ENCODE results near the gene STOM.

STOM gene

GRCh38 chr9:121348221-121348620 lies 21.8 kb downstream of the STOM start:
- DNase-seq (ENCODE audit: low read depth), result no peak

GRCh38 chr9:121345070-121345469 lies 25.0 kb downstream of the STOM start:
- DNase-seq (ENCODE audit: low read depth), result no peak

GRCh38 chr9:121344184-121344583 lies 25.9 kb downstream of the STOM start:
- DNase-seq (ENCODE audit: low read depth), result no peak

GRCh38 chr9:121340676-121341392 lies 29.2 kb downstream of the STOM start:
- no peak for DNase-seq (ENCODE audit: low read depth)

GRCh38 chr9:121339437-121339836 lies 30.6 kb downstream of the STOM start:
- no peak for DNase-seq (ENCODE audit: low read depth)

GRCh38 chr9:121336665-121337064 lies 33.4 kb downstream of the STOM start:
- no peak for DNase-seq (ENCODE audit: low read depth)

- no peak for DNase-seq (ENCODE audit: low read depth)
Measured at GRCh38 chr9:121333950-121334773, 35.9 kb downstream of the STOM start.

- DNase-seq (ENCODE audit: low read depth), result no peak
Measured at GRCh38 chr9:121331992-121332685, 37.9 kb downstream of the STOM start.

- DNase-seq (ENCODE audit: low read depth), result no peak
Measured at GRCh38 chr9:121331549-121331948, 38.5 kb downstream of the STOM start.

- no peak for DNase-seq (ENCODE audit: low read depth)
Measured at GRCh38 chr9:121328876-121329681, 41.0 kb downstream of the STOM start.

- no peak for DNase-seq (ENCODE audit: low read depth)
Measured at GRCh38 chr9:121328476-121328875, 41.6 kb downstream of the STOM start.

- DNase-seq (ENCODE audit: low read depth), result no peak
Measured at GRCh38 chr9:121326901-121327613, 43.0 kb downstream of the STOM start.

- DNase-seq (ENCODE audit: low read depth), result no peak
Measured at GRCh38 chr9:121326130-121326838, 43.8 kb downstream of the STOM start.

- DNase-seq (ENCODE audit: low read depth), result no peak
Measured at GRCh38 chr9:121325387-121325786, 44.7 kb downstream of the STOM start.

- DNase-seq (ENCODE audit: low read depth), result no peak
Measured at GRCh38 chr9:121324755-121325154, 45.3 kb downstream of the STOM start.

- DNase-seq (ENCODE audit: low read depth), result no peak
Measured at GRCh38 chr9:121324316-121324715, 45.7 kb downstream of the STOM start.

GRCh38 chr9:121323449-121324151 lies 46.5 kb downstream of the STOM start:
- DNase-seq (ENCODE audit: low read depth), result no peak

- DNase-seq (ENCODE audit: low read depth), result no peak
Measured at GRCh38 chr9:121322737-121323448, 47.2 kb downstream of the STOM start.

- no peak for DNase-seq (ENCODE audit: low read depth)
Measured at GRCh38 chr9:121322037-121322736, 47.9 kb downstream of the STOM start.
